ENCODE data around the gene FKRP.
"Not testable (repeated sequence)": the region's sequence is repeated elsewhere in the genome, so short reads cannot be mapped to it uniquely, and the experiment has no call there.

Gene FKRP

GRCh38 chr19:46748325-46749109 is 2.7 kb downstream of the FKRP start:
- H3K27ac ChIP-seq (ENCODE audit: low read depth, low read length): no peak overlapping the region
- H3K4me3 ChIP-seq (ENCODE audit: low read depth in 1 of 2, low read length in 2 of 2): no peak overlapping the region
- H3K36me3 ChIP-seq (ENCODE audit: insufficient read depth, low read length): peaks cover 6% of the 10 kb centered on the region
- H3K27me3 ChIP-seq (ENCODE audit: control insufficient read depth in 1 of 2, insufficient read depth in 2 of 2, low read length in 2 of 2): no peaks in the 10 kb centered on the region
- no peaks in the 10 kb centered on the region for H3K9me3 ChIP-seq (ENCODE audit: low read length)
- H3K4me1 ChIP-seq (ENCODE audit: insufficient read depth, low read length): peaks cover 22% of the 10 kb centered on the region
- no peak overlapping the region for H3K9ac ChIP-seq (ENCODE audit: low read length)

- H3K4me1 ChIP-seq (ENCODE audit: insufficient read depth, low read length): no peaks in the 10 kb centered on the region
- no peaks in the 10 kb centered on the region for H3K9me3 ChIP-seq (ENCODE audit: low read length)
- peaks cover 16% of the 10 kb centered on the region for H3K36me3 ChIP-seq (ENCODE audit: insufficient read depth, low read length)
- no peaks in the 10 kb centered on the region for H3K27me3 ChIP-seq (ENCODE audit: control insufficient read depth in 1 of 2, insufficient read depth in 2 of 2, low read length in 2 of 2)
- H3K9ac ChIP-seq (ENCODE audit: low read length): no peak overlapping the region
- no peak overlapping the region for H3K27ac ChIP-seq (ENCODE audit: low read depth, low read length)
- H3K4me3 ChIP-seq (ENCODE audit: low read depth in 1 of 2, low read length in 2 of 2): no peak overlapping the region
Observed at GRCh38 chr19:46753420-46754155, 7.7 kb downstream of the FKRP start.

- no peak overlapping the region for H3K9ac ChIP-seq (ENCODE audit: low read length)
- H3K27me3 ChIP-seq (ENCODE audit: control insufficient read depth in 1 of 2, insufficient read depth in 2 of 2, low read length in 2 of 2): no peaks in the 10 kb centered on the region
- H3K36me3 ChIP-seq (ENCODE audit: insufficient read depth, low read length): peaks cover 16% of the 10 kb centered on the region
- H3K27ac ChIP-seq (ENCODE audit: low read depth, low read length): no peak overlapping the region
- H3K4me1 ChIP-seq (ENCODE audit: insufficient read depth, low read length): peaks cover 10% of the 10 kb centered on the region
- H3K9me3 ChIP-seq (ENCODE audit: low read length): no peaks in the 10 kb centered on the region
- no peak overlapping the region for H3K4me3 ChIP-seq (ENCODE audit: low read depth in 1 of 2, low read length in 2 of 2)
Observed at GRCh38 chr19:46755077-46755852, 9.4 kb downstream of the FKRP start.

DNA sequence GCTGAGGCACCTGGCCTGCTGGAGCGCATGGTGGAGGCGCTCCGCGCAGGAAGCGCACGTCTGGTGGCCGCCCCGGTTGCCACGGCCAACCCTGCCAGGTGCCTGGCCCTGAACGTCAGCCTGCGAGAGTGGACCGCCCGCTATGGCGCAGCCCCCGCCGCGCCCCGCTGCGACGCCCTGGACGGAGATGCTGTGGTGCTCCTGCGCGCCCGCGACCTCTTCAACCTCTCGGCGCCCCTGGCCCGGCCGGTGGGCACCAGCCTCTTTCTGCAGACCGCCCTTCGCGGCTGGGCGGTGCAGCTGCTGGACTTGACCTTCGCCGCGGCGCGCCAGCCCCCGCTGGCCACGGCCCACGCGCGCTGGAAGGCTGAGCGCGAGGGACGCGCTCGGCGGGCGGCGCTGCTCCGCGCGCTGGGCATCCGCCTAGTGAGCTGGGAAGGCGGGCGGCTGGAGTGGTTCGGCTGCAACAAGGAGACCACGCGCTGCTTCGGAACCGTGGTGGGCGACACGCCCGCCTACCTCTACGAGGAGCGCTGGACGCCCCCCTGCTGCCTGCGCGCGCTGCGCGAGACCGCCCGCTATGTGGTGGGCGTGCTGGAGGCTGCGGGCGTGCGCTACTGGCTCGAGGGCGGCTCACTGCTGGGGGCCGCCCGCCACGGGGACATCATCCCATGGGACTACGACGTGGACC is 10.1 kb downstream of the FKRP start:
- no peak overlapping the region for H3K9ac ChIP-seq (ENCODE audit: low read length)
- peaks cover 11% of the 10 kb centered on the region for H3K4me1 ChIP-seq (ENCODE audit: insufficient read depth, low read length)
- H3K36me3 ChIP-seq (ENCODE audit: insufficient read depth, low read length): peaks cover 10% of the 10 kb centered on the region
- H3K27ac ChIP-seq (ENCODE audit: low read depth, low read length): no peak overlapping the region
- no peaks in the 10 kb centered on the region for H3K9me3 ChIP-seq (ENCODE audit: low read length)
- H3K27me3 ChIP-seq (ENCODE audit: control insufficient read depth in 1 of 2, insufficient read depth in 2 of 2, low read length in 2 of 2): no peaks in the 10 kb centered on the region
- H3K4me3 ChIP-seq (ENCODE audit: low read depth in 1 of 2, low read length in 2 of 2): no peak overlapping the region

- no peaks in the 10 kb centered on the region for H3K27me3 ChIP-seq (ENCODE audit: control insufficient read depth in 1 of 2, insufficient read depth in 2 of 2, low read length in 2 of 2)
- no peak overlapping the region for H3K9ac ChIP-seq (ENCODE audit: low read length)
- no peak overlapping the region for H3K4me3 ChIP-seq (ENCODE audit: low read depth in 1 of 2, low read length in 2 of 2)
- no peak overlapping the region for H3K27ac ChIP-seq (ENCODE audit: low read depth, low read length)
- H3K9me3 ChIP-seq (ENCODE audit: low read length): no peaks in the 10 kb centered on the region
- peaks cover 10% of the 10 kb centered on the region for H3K36me3 ChIP-seq (ENCODE audit: insufficient read depth, low read length)
- H3K4me1 ChIP-seq (ENCODE audit: insufficient read depth, low read length): peaks cover 11% of the 10 kb centered on the region
Observed at GRCh38 chr19:46756544-46756888, 10.7 kb downstream of the FKRP start.

GRCh38 chr19:46759206-46759605 is 13.3 kb downstream of the FKRP start:
- Histone ChIP-seq H3K4me3 (ENCODE audit: low read depth in 1 of 2, low read length in 2 of 2) (no peak overlapping the region), H3K27ac (ENCODE audit: low read depth, low read length) (no peak overlapping the region), H3K9me3 (ENCODE audit: low read length) (no peaks in the 10 kb centered on the region), H3K27me3 (ENCODE audit: control insufficient read depth in 1 of 2, insufficient read depth in 2 of 2, low read length in 2 of 2) (no peaks in the 10 kb centered on the region), H3K36me3 (ENCODE audit: insufficient read depth, low read length) (peaks cover 10% of the 10 kb centered on the region), H3K4me1 (ENCODE audit: insufficient read depth, low read length) (peaks cover 11% of the 10 kb centered on the region), H3K9ac (ENCODE audit: low read length) (no peak overlapping the region)

- Histone ChIP-seq H3K4me1 (ENCODE audit: insufficient read depth, low read length) (peaks cover 11% of the 10 kb centered on the region), H3K36me3 (ENCODE audit: insufficient read depth, low read length) (peaks cover 10% of the 10 kb centered on the region), H3K4me3 (ENCODE audit: low read depth in 1 of 2, low read length in 2 of 2) (no peak overlapping the region), H3K27me3 (ENCODE audit: control insufficient read depth in 1 of 2, insufficient read depth in 2 of 2, low read length in 2 of 2) (no peaks in the 10 kb centered on the region), H3K9me3 (ENCODE audit: low read length) (no peaks in the 10 kb centered on the region), H3K9ac (ENCODE audit: low read length) (no peak overlapping the region), H3K27ac (ENCODE audit: low read depth, low read length) (no peak overlapping the region)
Observed at GRCh38 chr19:46759817-46760333, 14.0 kb downstream of the FKRP start.

- Histone ChIP-seq H3K36me3 (ENCODE audit: insufficient read depth, low read length) (peaks cover 10% of the 10 kb centered on the region), H3K27ac (ENCODE audit: low read depth, low read length) (no peak overlapping the region), H3K9me3 (ENCODE audit: low read length) (no peaks in the 10 kb centered on the region), H3K4me1 (ENCODE audit: insufficient read depth, low read length) (peaks cover 11% of the 10 kb centered on the region), H3K27me3 (ENCODE audit: control insufficient read depth in 1 of 2, insufficient read depth in 2 of 2, low read length in 2 of 2) (no peaks in the 10 kb centered on the region), H3K4me3 (ENCODE audit: low read depth in 1 of 2, low read length in 2 of 2) (no peak overlapping the region), H3K9ac (ENCODE audit: low read length) (no peak overlapping the region)
Observed at GRCh38 chr19:46760363-46760762, 14.5 kb downstream of the FKRP start.

DNA sequence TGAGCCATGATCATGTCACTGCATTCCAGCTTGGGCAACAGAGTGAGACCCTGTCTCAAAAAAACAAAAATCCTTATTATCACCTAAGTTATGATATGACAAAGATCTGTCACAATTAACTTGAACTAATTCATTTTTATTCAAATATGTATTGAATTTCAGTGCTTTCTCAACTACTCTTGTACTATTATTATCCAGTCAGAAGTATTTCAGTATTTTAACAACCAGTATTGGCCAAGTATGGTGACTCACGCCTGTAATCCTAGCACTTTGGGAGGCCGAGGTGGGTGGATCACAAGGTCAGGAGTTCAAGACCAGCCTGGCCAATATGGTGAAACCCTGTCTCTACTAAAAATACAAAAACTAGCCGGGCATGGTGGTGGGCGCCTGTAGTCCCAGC is 15.0 kb downstream of the FKRP start:
- peaks cover 11% of the 10 kb centered on the region for H3K4me1 ChIP-seq (ENCODE audit: insufficient read depth, low read length)
- H3K4me3 ChIP-seq (ENCODE audit: low read depth in 1 of 2, low read length in 2 of 2); H3K9ac ChIP-seq (ENCODE audit: low read length); H3K36me3 ChIP-seq (ENCODE audit: insufficient read depth, low read length); H3K27me3 ChIP-seq (ENCODE audit: control insufficient read depth in 1 of 2, insufficient read depth in 2 of 2, low read length in 2 of 2); H3K9me3 ChIP-seq (ENCODE audit: low read length); H3K27ac ChIP-seq (ENCODE audit: low read depth, low read length): not testable (repeated sequence)

- H3K27me3 ChIP-seq (ENCODE audit: control insufficient read depth in 1 of 2, insufficient read depth in 2 of 2, low read length in 2 of 2): no peaks in the 10 kb centered on the region
- H3K9ac ChIP-seq (ENCODE audit: low read length): no peak overlapping the region
- H3K27ac ChIP-seq (ENCODE audit: low read depth, low read length): no peak overlapping the region
- H3K36me3 ChIP-seq (ENCODE audit: insufficient read depth, low read length): peaks cover 8% of the 10 kb centered on the region
- no peaks in the 10 kb centered on the region for H3K9me3 ChIP-seq (ENCODE audit: low read length)
- H3K4me1 ChIP-seq (ENCODE audit: insufficient read depth, low read length): peaks cover 11% of the 10 kb centered on the region
- no peak overlapping the region for H3K4me3 ChIP-seq (ENCODE audit: low read depth in 1 of 2, low read length in 2 of 2)
Observed at GRCh38 chr19:46761418-46761831, 15.6 kb downstream of the FKRP start.

Data from muscle layer of colon (tissue), 2 donors.